ENCODE results near the gene COL24A1.

Gene COL24A1

GRCh38 chr1:86156566-86157455, at the start of gene COL24A1:
COL24A1 (minus strand) TSS chr1:86156772; CDS start chr1:86156396, 376 bp downstream.
- no peaks in the 10 kb centered on the region for H3K36me3 ChIP-seq (ENCODE audit: control insufficient read depth, insufficient read depth, low read length, severe bottlenecking)
- peak within 1 kb of the TSS; percentile 62 for H3K4me3 ChIP-seq (ENCODE audit: low read length)
- peak within 1 kb of the TSS; percentile 31 for H3K9ac ChIP-seq (ENCODE audit: low read length)
- no peaks in the 10 kb centered on the region for H3K9me3 ChIP-seq (ENCODE audit: control insufficient read depth, low read length)
- peaks cover 4% of the 10 kb centered on the region for H3K27me3 ChIP-seq (replicated peaks; ENCODE audit: control insufficient read depth, insufficient read depth, low read length)
- peaks cover 17% of the 10 kb centered on the region for H3K4me1 ChIP-seq (ENCODE audit: control insufficient read depth, insufficient read depth, low read length)
- peak; percentile 77 for DNase-seq (ENCODE audit: low read depth)

GRCh38 chr1:86205741-86206140, 49.2 kb upstream of the COL24A1 start:
- Histone ChIP-seq H3K9me3 (ENCODE audit: control insufficient read depth, low read length) (no peaks in the 10 kb centered on the region), H3K4me1 (ENCODE audit: control insufficient read depth, insufficient read depth, low read length) (peaks cover 8% of the 10 kb centered on the region), H3K4me3 (ENCODE audit: low read length) (no peak overlapping the region), H3K27me3 (replicated peaks; ENCODE audit: control insufficient read depth, insufficient read depth, low read length) (no peaks in the 10 kb centered on the region), H3K9ac (ENCODE audit: low read length) (no peak overlapping the region), H3K36me3 (ENCODE audit: control insufficient read depth, insufficient read depth, low read length, severe bottlenecking) (no peaks in the 10 kb centered on the region)
- DNase-seq (ENCODE audit: low read depth), result peak; percentile 44

- peaks cover 8% of the 10 kb centered on the region for H3K4me1 ChIP-seq (ENCODE audit: control insufficient read depth, insufficient read depth, low read length)
- no peak overlapping the region for H3K4me3 ChIP-seq (ENCODE audit: low read length)
- H3K27me3 ChIP-seq (replicated peaks; ENCODE audit: control insufficient read depth, insufficient read depth, low read length), result no peaks in the 10 kb centered on the region
- no peaks in the 10 kb centered on the region for H3K9me3 ChIP-seq (ENCODE audit: control insufficient read depth, low read length)
- no peak for DNase-seq (ENCODE audit: low read depth)
- H3K9ac ChIP-seq (ENCODE audit: low read length), result no peak overlapping the region
- H3K36me3 ChIP-seq (ENCODE audit: control insufficient read depth, insufficient read depth, low read length, severe bottlenecking), result no peaks in the 10 kb centered on the region
Measured at GRCh38 chr1:86202552-86203340, 46.2 kb upstream of the COL24A1 start.

- Histone ChIP-seq H3K9me3 (ENCODE audit: control insufficient read depth, low read length) (no peaks in the 10 kb centered on the region), H3K4me1 (ENCODE audit: control insufficient read depth, insufficient read depth, low read length) (peaks cover 6% of the 10 kb centered on the region), H3K9ac (ENCODE audit: low read length) (no peak overlapping the region), H3K36me3 (ENCODE audit: control insufficient read depth, insufficient read depth, low read length, severe bottlenecking) (no peaks in the 10 kb centered on the region), H3K4me3 (ENCODE audit: low read length) (no peak overlapping the region), H3K27me3 (replicated peaks; ENCODE audit: control insufficient read depth, insufficient read depth, low read length) (no peaks in the 10 kb centered on the region)
- DNase-seq (ENCODE audit: low read depth), result no peak
Measured at GRCh38 chr1:86201311-86201710, 44.7 kb upstream of the COL24A1 start.

GRCh38 chr1:86200901-86201300, 44.3 kb upstream of the COL24A1 start:
- no peaks in the 10 kb centered on the region for H3K36me3 ChIP-seq (ENCODE audit: control insufficient read depth, insufficient read depth, low read length, severe bottlenecking)
- no peak for DNase-seq (ENCODE audit: low read depth)
- peaks cover 6% of the 10 kb centered on the region for H3K4me1 ChIP-seq (ENCODE audit: control insufficient read depth, insufficient read depth, low read length)
- H3K4me3 ChIP-seq (ENCODE audit: low read length), result no peak overlapping the region
- no peaks in the 10 kb centered on the region for H3K9me3 ChIP-seq (ENCODE audit: control insufficient read depth, low read length)
- H3K9ac ChIP-seq (ENCODE audit: low read length), result no peak overlapping the region
- no peaks in the 10 kb centered on the region for H3K27me3 ChIP-seq (replicated peaks; ENCODE audit: control insufficient read depth, insufficient read depth, low read length)

- Histone ChIP-seq H3K27me3 (replicated peaks; ENCODE audit: control insufficient read depth, insufficient read depth, low read length) (no peaks in the 10 kb centered on the region), H3K4me3 (ENCODE audit: low read length) (no peak overlapping the region), H3K9ac (ENCODE audit: low read length) (no peak overlapping the region), H3K9me3 (ENCODE audit: control insufficient read depth, low read length) (no peaks in the 10 kb centered on the region), H3K4me1 (ENCODE audit: control insufficient read depth, insufficient read depth, low read length) (peaks cover 6% of the 10 kb centered on the region), H3K36me3 (ENCODE audit: control insufficient read depth, insufficient read depth, low read length, severe bottlenecking) (no peaks in the 10 kb centered on the region)
- DNase-seq (ENCODE audit: low read depth), result no peak
Measured at GRCh38 chr1:86197206-86197855, 40.8 kb upstream of the COL24A1 start.

- H3K4me1 ChIP-seq (ENCODE audit: control insufficient read depth, insufficient read depth, low read length), result peaks cover 6% of the 10 kb centered on the region
- H3K27me3 ChIP-seq (replicated peaks; ENCODE audit: control insufficient read depth, insufficient read depth, low read length), result no peaks in the 10 kb centered on the region
- no peak for DNase-seq (ENCODE audit: low read depth)
- no peak overlapping the region for H3K9ac ChIP-seq (ENCODE audit: low read length)
- no peak overlapping the region for H3K4me3 ChIP-seq (ENCODE audit: low read length)
- no peaks in the 10 kb centered on the region for H3K36me3 ChIP-seq (ENCODE audit: control insufficient read depth, insufficient read depth, low read length, severe bottlenecking)
- no peaks in the 10 kb centered on the region for H3K9me3 ChIP-seq (ENCODE audit: control insufficient read depth, low read length)
Measured at GRCh38 chr1:86195281-86195680, 38.7 kb upstream of the COL24A1 start.

GRCh38 chr1:86194491-86195034, 38.0 kb upstream of the COL24A1 start:
- peak; percentile 10 for DNase-seq (ENCODE audit: low read depth)
- Histone ChIP-seq H3K4me3 (ENCODE audit: low read length) (no peak overlapping the region), H3K4me1 (ENCODE audit: control insufficient read depth, insufficient read depth, low read length) (peaks cover 6% of the 10 kb centered on the region), H3K27me3 (replicated peaks; ENCODE audit: control insufficient read depth, insufficient read depth, low read length) (no peaks in the 10 kb centered on the region), H3K9ac (ENCODE audit: low read length) (no peak overlapping the region), H3K9me3 (ENCODE audit: control insufficient read depth, low read length) (no peaks in the 10 kb centered on the region), H3K36me3 (ENCODE audit: control insufficient read depth, insufficient read depth, low read length, severe bottlenecking) (no peaks in the 10 kb centered on the region)

- Histone ChIP-seq H3K36me3 (ENCODE audit: control insufficient read depth, insufficient read depth, low read length, severe bottlenecking) (no peaks in the 10 kb centered on the region), H3K9me3 (ENCODE audit: control insufficient read depth, low read length) (no peaks in the 10 kb centered on the region), H3K4me1 (ENCODE audit: control insufficient read depth, insufficient read depth, low read length) (peaks cover 4% of the 10 kb centered on the region), H3K27me3 (replicated peaks; ENCODE audit: control insufficient read depth, insufficient read depth, low read length) (no peaks in the 10 kb centered on the region), H3K4me3 (ENCODE audit: low read length) (no peak overlapping the region), H3K9ac (ENCODE audit: low read length) (no peak overlapping the region)
- DNase-seq (ENCODE audit: low read depth), result no peak
Measured at GRCh38 chr1:86192417-86192816, 35.8 kb upstream of the COL24A1 start.

GRCh38 chr1:86191958-86192357, 35.4 kb upstream of the COL24A1 start:
- Histone ChIP-seq H3K27me3 (replicated peaks; ENCODE audit: control insufficient read depth, insufficient read depth, low read length) (no peaks in the 10 kb centered on the region), H3K9me3 (ENCODE audit: control insufficient read depth, low read length) (no peaks in the 10 kb centered on the region), H3K9ac (ENCODE audit: low read length) (no peak overlapping the region), H3K36me3 (ENCODE audit: control insufficient read depth, insufficient read depth, low read length, severe bottlenecking) (no peaks in the 10 kb centered on the region), H3K4me1 (ENCODE audit: control insufficient read depth, insufficient read depth, low read length) (no peaks in the 10 kb centered on the region), H3K4me3 (ENCODE audit: low read length) (no peak overlapping the region)
- DNase-seq (ENCODE audit: low read depth), result no peak

- Histone ChIP-seq H3K36me3 (ENCODE audit: control insufficient read depth, insufficient read depth, low read length, severe bottlenecking) (no peaks in the 10 kb centered on the region), H3K9ac (ENCODE audit: low read length) (no peak overlapping the region), H3K4me3 (ENCODE audit: low read length) (no peak overlapping the region), H3K4me1 (ENCODE audit: control insufficient read depth, insufficient read depth, low read length) (no peaks in the 10 kb centered on the region), H3K27me3 (replicated peaks; ENCODE audit: control insufficient read depth, insufficient read depth, low read length) (no peaks in the 10 kb centered on the region), H3K9me3 (ENCODE audit: control insufficient read depth, low read length) (no peaks in the 10 kb centered on the region)
- DNase-seq (ENCODE audit: low read depth), result no peak
Measured at GRCh38 chr1:86190873-86191272, 34.3 kb upstream of the COL24A1 start.
